ENCODE measurements around the gene THSD4. TPM values are rescaled to one million over a fixed set of nuclear protein-coding genes. Genes with fewer than 3 reads are reported as not detected.

THSD4 gene
- total RNA-seq, 4 donors from 2014 or later: 16.6 to 25.3 (median 24.1) TPM

GRCh38 chr15:71755092-71755970 is 640.1 kb downstream of the THSD4 start:
- Histone ChIP-seq H3K9me3 (no peaks in the 10 kb centered on the region), H3K4me1 (no peaks in the 10 kb centered on the region), H3K27me3 (no peaks in the 10 kb centered on the region), H3K4me3 (no peak overlapping the region), H3K36me3 (peaks cover 4% of the 10 kb centered on the region), H3K27ac (no peak overlapping the region)
- TF ChIP-seq CTCF (IDR thresholded peaks at IDR 0.05) (no peak), POLR2AphosphoS5 (IDR thresholded peaks at IDR 0.05) (no peak), EP300 (IDR thresholded peaks at IDR 0.05) (no peak), POLR2A (IDR thresholded peaks at IDR 0.05) (no peak)
- no peak for DNase-seq (ENCODE audit: low spot score in 2 of 2)
- WGBS: 88% methylated on average over 4 of the region's 4 CpGs

- Histone ChIP-seq H3K27ac (no peak overlapping the region), H3K9me3 (no peaks in the 10 kb centered on the region), H3K27me3 (no peaks in the 10 kb centered on the region), H3K36me3 (peaks cover 6% of the 10 kb centered on the region), H3K4me3 (no peak overlapping the region), H3K4me1 (no peaks in the 10 kb centered on the region)
- DNase-seq (ENCODE audit: low spot score in 2 of 2): no peak
- TF ChIP-seq POLR2A (IDR thresholded peaks at IDR 0.05) (no peak), CTCF (IDR thresholded peaks at IDR 0.05) (no peak), EP300 (IDR thresholded peaks at IDR 0.05) (no peak), POLR2AphosphoS5 (IDR thresholded peaks at IDR 0.05) (no peak)
- WGBS: 92% methylated on average over 8 of the region's 8 CpGs
Observed at GRCh38 chr15:71756599-71757352, 641.5 kb downstream of the THSD4 start.

- Histone ChIP-seq H3K27ac (no peak overlapping the region), H3K36me3 (peaks cover 6% of the 10 kb centered on the region)
- DNase-seq (ENCODE audit: low spot score in 2 of 2): no peak
Observed at GRCh38 chr15:71757741-71758530, 642.7 kb downstream of the THSD4 start.

GRCh38 chr15:71758711-71759110 is 643.4 kb downstream of the THSD4 start:
- TF ChIP-seq CTCF (IDR thresholded peaks at IDR 0.05) (no peak), POLR2AphosphoS5 (IDR thresholded peaks at IDR 0.05) (no peak), POLR2A (IDR thresholded peaks at IDR 0.05) (no peak), EP300 (IDR thresholded peaks at IDR 0.05) (no peak)
- no peak for DNase-seq (ENCODE audit: low spot score in 2 of 2)
- Histone ChIP-seq H3K4me3 (no peak overlapping the region), H3K4me1 (no peaks in the 10 kb centered on the region), H3K36me3 (peaks cover 6% of the 10 kb centered on the region), H3K27ac (no peak overlapping the region), H3K27me3 (no peaks in the 10 kb centered on the region), H3K9me3 (no peaks in the 10 kb centered on the region)
- WGBS: 91% methylated on average over 2 of the region's 2 CpGs

More at GRCh38 chr15:71757741-71758530, 642.7 kb downstream of the THSD4 start:
- TF ChIP-seq POLR2A (IDR thresholded peaks at IDR 0.05) (no peak), EP300 (IDR thresholded peaks at IDR 0.05) (no peak), POLR2AphosphoS5 (IDR thresholded peaks at IDR 0.05) (no peak), CTCF (IDR thresholded peaks at IDR 0.05) (no peak)
- Histone ChIP-seq H3K9me3 (no peaks in the 10 kb centered on the region), H3K4me3 (no peak overlapping the region), H3K27me3 (no peaks in the 10 kb centered on the region), H3K4me1 (no peaks in the 10 kb centered on the region)
- WGBS: 85% methylated on average over 12 of the region's 13 CpGs

Data from suprapubic skin (tissue), 4 donors.